GM21526 (cell line): Measurements from ENCODE around the gene SIAH1.
"Not testable (repeated sequence)": the region's sequence is repeated elsewhere in the genome, so short reads cannot be mapped to it uniquely, and the experiment has no call there.

Experiments
- ATAC-seq: cut with Tn5 transposase; IDR thresholded peaks from one replicate; pipeline ENCODE4 v1.9.1; 2021; ENCODE audit warnings: moderate library complexity; ENCODE audit not compliant: unreplicated experiment, low FRiP score

The SIAH1 gene

DNA sequence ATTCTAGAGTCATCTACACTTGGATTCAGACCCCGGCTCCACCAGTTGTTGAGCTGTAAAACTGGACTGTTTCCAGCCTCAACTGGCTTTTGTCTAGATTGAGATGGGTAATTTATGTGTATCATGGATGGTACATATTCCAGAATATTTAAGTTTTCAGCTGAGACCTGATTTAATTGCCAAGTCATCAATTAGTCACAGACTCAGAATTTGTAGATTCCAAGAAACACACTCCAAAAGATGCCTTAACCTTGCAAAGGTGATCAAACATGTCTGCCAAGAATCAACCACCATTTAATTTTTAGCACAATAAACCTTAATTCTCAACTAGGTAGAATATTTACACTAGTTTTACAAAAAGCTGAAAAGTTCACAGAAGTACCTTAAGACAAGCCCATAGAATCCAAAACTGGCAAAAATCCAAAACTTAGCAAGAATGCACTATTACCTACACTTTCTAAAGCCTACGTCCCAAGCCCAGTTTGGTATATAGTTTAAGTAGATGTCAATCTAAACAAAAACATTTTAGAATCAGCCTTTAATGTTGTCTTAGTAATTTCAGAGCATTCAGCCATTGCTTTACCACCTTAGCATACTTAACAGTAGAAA is 17.7 kb downstream of the SIAH1 start:
- no peak for ATAC-seq

GRCh38 chr16:48366165-48367093 is 18.8 kb downstream of the SIAH1 start:
- ATAC-seq = peak; percentile 70

GRCh38 chr16:48365601-48366164 is 19.5 kb downstream of the SIAH1 start:
- peak; percentile 88 for ATAC-seq

DNA sequence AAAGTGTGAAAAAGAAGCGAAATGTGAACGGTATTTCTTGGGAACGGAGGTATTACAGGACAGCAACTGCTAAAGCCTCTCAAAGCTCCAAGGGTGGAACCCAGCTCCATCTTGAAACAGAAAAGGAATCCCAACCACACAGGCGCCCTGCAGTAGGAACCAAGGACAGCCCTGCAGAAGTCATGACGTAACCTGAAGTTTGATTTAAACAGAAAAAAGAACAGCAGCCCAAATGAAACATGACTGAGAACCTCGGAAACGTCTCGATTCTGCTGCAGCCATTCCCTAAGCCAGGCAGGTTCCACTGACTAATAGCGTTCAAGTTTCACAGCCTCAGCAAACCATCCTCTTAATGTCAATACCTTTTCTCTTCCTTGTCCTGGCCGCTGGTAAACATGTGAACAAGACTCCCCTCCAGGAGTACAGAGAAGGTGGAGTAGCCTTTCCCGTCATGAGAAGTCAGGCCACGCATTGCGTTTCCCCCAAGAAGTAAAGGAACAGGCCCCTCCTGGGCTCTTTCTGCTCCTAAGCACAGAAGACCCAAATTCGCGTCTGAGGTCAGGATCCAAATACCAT is 20.1 kb downstream of the SIAH1 start:
- no peak for ATAC-seq

GRCh38 chr16:48361540-48362144 is 23.6 kb downstream of the SIAH1 start:
- ATAC-seq = no peak

- no peak for ATAC-seq
These were observed 24.2 kb downstream of the SIAH1 start for GRCh38 chr16:48361012-48361411.

- ATAC-seq = no peak
These were observed 25.2 kb downstream of the SIAH1 start for GRCh38 chr16:48359983-48360382.

DNA sequence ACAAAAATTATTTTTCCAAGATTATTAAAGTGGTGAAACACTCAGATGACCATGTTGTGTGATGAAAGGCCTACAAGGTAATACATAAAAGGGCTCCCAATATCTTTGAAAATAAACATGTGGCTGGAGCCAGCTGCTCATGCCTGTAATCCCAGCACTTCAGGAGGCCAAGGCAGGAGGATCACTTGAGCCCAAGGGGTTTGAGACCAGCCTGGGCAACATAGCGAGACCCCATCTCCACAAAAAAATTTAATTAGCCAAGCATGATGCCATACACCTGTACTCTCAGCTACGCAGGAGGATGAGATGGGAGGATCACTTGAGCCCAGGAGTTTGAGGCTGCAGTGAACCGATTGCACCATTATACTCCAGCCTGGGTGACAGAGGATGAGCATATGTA is 26.8 kb downstream of the SIAH1 start:
- no peak for ATAC-seq

GRCh38 chr16:48356633-48357376 is 28.4 kb downstream of the SIAH1 start:
- ATAC-seq = no peak

DNA sequence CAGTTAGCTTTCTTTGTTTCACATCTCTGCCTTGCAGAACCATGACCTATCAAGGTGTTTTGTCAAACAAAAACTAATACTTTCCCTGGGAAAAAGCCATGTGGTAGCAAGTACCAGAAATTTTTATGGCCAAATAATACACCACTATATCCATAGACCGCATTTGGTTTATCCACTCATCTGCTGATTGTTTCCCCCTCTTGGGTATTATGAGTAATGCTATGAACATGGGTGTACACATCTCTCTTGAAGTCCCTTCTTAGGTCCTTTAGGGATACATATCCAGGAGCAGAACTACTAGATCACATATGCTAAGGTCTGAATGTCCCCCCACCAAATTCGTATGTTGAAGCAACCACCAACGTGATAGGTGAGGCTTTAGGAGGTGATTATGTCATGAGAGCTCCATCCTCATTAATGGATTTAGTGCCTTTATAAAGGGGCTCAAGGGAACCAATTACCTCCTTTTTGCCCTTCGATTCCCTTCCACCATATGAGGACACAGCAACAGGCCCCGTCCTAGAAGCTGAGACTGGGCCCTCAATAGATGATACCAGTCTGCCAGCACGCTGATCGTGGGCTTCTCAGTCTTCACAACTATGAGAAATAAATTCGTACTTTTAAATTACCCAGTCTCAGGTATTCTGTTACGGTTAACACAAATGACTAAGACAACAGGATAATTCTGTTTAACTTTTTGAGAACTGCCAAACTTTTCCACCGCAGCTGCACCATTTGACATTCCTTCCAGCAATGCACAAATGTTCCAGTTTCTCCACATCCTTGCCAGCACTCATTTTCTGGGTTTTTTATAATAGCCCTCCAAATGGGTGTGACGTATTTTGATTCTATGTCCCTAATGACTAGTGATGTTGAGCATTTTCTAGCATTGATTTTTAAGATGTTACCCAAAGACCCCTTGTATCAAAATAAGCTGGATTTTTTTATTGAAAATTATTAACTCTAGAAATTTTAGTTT is 30.0 kb downstream of the SIAH1 start:
- no peak for ATAC-seq

GRCh38 chr16:48354385-48354784 is 30.8 kb downstream of the SIAH1 start:
- not testable (repeated sequence) for ATAC-seq

DNA sequence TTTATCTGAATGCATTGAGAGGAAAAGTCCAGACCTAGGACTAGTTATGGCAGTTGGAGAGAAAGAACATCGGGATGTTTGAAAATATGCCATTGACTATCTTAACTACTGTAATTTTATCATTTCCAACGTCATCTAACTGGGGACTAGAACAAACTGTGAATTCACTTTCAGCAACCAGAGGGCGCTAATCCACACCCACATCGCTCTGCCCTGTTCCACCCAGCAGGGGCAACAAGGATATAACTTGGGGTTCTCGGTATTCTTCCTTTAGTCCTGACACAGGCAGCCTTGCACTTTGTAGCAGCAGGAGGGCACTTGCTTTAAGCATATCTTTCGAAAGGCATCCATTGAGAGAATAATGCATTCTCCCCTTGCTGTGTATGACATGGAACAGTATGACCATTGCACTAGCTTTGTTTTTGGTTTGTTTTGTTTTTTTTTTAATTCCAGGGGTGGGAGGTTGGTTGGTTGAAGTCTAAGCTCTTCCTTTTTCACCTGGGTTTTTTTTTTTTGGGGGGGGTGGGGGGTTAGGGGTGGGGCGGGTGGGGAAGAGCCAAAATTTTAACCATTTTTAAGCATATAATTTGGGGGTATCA is 31.5 kb downstream of the SIAH1 start:
- peak; percentile 70 for ATAC-seq

GRCh38 chr16:48352648-48353390 is 32.4 kb downstream of the SIAH1 start:
- ATAC-seq = no peak

DNA sequence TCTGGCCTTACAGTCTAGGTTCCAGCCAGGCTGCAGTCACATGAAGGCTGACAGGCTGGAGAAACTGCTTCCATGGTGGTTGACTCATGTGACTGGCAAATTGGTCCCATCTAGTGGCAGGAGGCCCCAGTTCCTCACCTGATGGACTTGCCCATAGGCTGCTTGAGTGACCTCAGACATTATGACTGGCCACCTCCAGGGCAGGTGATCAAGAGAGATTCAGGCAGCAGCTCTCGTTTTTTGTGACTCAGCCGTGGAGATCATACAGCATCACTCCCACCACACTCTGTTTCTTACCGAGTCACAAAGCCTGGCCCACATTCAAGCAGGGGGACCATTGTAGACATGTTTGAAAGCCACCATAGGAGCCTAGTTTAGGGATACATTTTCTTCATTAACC is 34.5 kb downstream of the SIAH1 start:
- ATAC-seq = no peak

DNA sequence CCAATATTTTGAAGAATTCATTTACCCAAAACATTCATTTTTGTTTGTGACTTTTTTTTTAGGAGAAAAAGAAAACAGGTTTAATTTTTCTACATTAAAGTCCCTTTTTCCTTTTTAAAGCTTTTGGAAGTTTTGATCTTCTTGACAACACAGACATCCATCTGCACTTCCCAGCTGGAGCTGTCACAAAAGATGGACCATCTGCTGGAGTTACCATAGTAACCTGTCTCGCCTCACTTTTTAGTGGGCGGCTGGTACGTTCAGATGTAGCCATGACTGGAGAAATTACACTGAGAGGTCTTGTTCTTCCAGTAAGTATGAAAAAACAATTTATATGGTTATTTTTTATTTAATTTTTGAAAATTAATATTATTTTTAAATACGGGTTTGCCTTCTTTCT is 37.2 kb downstream of the SIAH1 start:
- no peak for ATAC-seq

- ATAC-seq = no peak
These were observed 37.9 kb downstream of the SIAH1 start for GRCh38 chr16:48347191-48347865.

DNA sequence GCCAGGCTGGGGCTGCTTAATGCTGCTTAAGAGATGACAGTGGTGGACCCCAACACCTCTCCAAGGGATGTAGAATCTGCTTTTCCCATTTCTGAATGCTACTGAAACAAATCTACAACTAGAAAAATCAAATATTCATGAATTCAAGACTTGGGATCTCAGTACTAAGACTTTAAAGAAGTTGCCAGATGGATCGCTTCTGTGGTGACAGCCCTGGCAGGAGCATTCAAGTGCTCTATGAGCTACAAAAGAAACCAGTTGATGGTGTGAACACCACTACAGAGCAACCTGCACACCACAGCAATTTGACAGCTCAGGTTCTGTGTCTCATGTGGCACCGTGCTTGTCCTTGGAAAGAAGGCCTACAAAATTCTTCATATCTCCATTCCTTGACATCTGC is 42.6 kb downstream of the SIAH1 start:
- ATAC-seq = no peak
